ENCODE measurements around the gene INPP5A. TPM values are rescaled to one million over a fixed set of nuclear protein-coding genes. Genes with fewer than 3 reads are reported as not detected.

Gene INPP5A
- total RNA-seq, 2 experiments from 2014 or later: 7.4 to 7.5 TPM

- intact Hi-C loops (cut with micrococcal nuclease): no loop called here
- ChIA-PET CTCF (no interaction called here), POLR2A (no interaction called here)
Measured at GRCh38 chr10:132507409-132507955, 30.1 kb upstream of the INPP5A start.

GRCh38 chr10:132507956-132508490, 29.6 kb upstream of the INPP5A start:
- no peaks in the 10 kb centered on the region for H3K4me1 Mint-ChIP-seq (ENCODE audit: low read depth)
- H3K27ac Mint-ChIP-seq: no peak overlapping the region
- intact Hi-C loops (cut with micrococcal nuclease): no loop called here
- H3K27me3 Mint-ChIP-seq: no peaks in the 10 kb centered on the region
- no peak overlapping the region for H3K4me3 Mint-ChIP-seq
- no peaks in the 10 kb centered on the region for H3K36me3 Mint-ChIP-seq
- no peaks in the 10 kb centered on the region for H3K9me3 Mint-ChIP-seq
- POLR2A ChIA-PET: no interaction called here
- CTCF ChIA-PET: no interaction called here
- no peak for DNase-seq

More at GRCh38 chr10:132507409-132507955, 30.1 kb upstream of the INPP5A start:
- H3K27ac Mint-ChIP-seq: no peak overlapping the region
- H3K36me3 Mint-ChIP-seq: no peaks in the 10 kb centered on the region
- DNase-seq: no peak
- no peak overlapping the region for H3K4me3 Mint-ChIP-seq
- H3K27me3 Mint-ChIP-seq: no peaks in the 10 kb centered on the region
- no peaks in the 10 kb centered on the region for H3K9me3 Mint-ChIP-seq
- no peaks in the 10 kb centered on the region for H3K4me1 Mint-ChIP-seq (ENCODE audit: low read depth)

GRCh38 chr10:132508581-132509443, 28.8 kb upstream of the INPP5A start:
- Mint-ChIP-seq H3K36me3 (no peaks in the 10 kb centered on the region), H3K4me1 (ENCODE audit: low read depth) (no peaks in the 10 kb centered on the region), H3K4me3 (no peak overlapping the region), H3K27me3 (no peaks in the 10 kb centered on the region), H3K27ac (no peak overlapping the region), H3K9me3 (no peaks in the 10 kb centered on the region)
- intact Hi-C loops (cut with micrococcal nuclease): no loop called here
- DNase-seq: no peak
- CTCF ChIA-PET: no interaction called here
- POLR2A ChIA-PET: no interaction called here

- POLR2A ChIA-PET: no interaction called here
Measured at GRCh38 chr10:132509506-132510173, 27.9 kb upstream of the INPP5A start.

GRCh38 chr10:132510174-132510611, 27.4 kb upstream of the INPP5A start:
- Mint-ChIP-seq H3K27me3 (no peaks in the 10 kb centered on the region), H3K36me3 (no peaks in the 10 kb centered on the region), H3K27ac (no peak overlapping the region), H3K4me3 (no peak overlapping the region), H3K9me3 (no peaks in the 10 kb centered on the region), H3K4me1 (ENCODE audit: low read depth) (no peaks in the 10 kb centered on the region)
- DNase-seq: no peak
- POLR2A ChIA-PET: no interaction called here
- intact Hi-C loops (cut with micrococcal nuclease): no loop called here
- CTCF ChIA-PET: no interaction called here

More at GRCh38 chr10:132509506-132510173, 27.9 kb upstream of the INPP5A start:
- Mint-ChIP-seq H3K36me3 (no peaks in the 10 kb centered on the region), H3K4me1 (ENCODE audit: low read depth) (no peaks in the 10 kb centered on the region), H3K4me3 (no peak overlapping the region), H3K27ac (no peak overlapping the region), H3K9me3 (no peaks in the 10 kb centered on the region), H3K27me3 (no peaks in the 10 kb centered on the region)
- intact Hi-C loops (cut with micrococcal nuclease): no loop called here
- CTCF ChIA-PET: no interaction called here
- DNase-seq: no peak

- no peaks in the 10 kb centered on the region for H3K36me3 Mint-ChIP-seq
- ChIA-PET CTCF (no interaction called here), POLR2A (no interaction called here)
- H3K4me1 Mint-ChIP-seq (ENCODE audit: low read depth): no peaks in the 10 kb centered on the region
- H3K4me3 Mint-ChIP-seq: no peak overlapping the region
- H3K9me3 Mint-ChIP-seq: no peaks in the 10 kb centered on the region
- no peak for DNase-seq
- intact Hi-C loops (cut with micrococcal nuclease): no loop called here
- H3K27ac Mint-ChIP-seq: no peak overlapping the region
- no peaks in the 10 kb centered on the region for H3K27me3 Mint-ChIP-seq
Measured at GRCh38 chr10:132511121-132512051, 26.2 kb upstream of the INPP5A start.

- H3K9me3 Mint-ChIP-seq: no peaks in the 10 kb centered on the region
- H3K36me3 Mint-ChIP-seq: no peaks in the 10 kb centered on the region
- CTCF ChIA-PET: no interaction called here
Measured at GRCh38 chr10:132512052-132512442, 25.5 kb upstream of the INPP5A start.

GRCh38 chr10:132512693-132513345, 24.8 kb upstream of the INPP5A start:
- Mint-ChIP-seq H3K27me3 (no peaks in the 10 kb centered on the region), H3K27ac (no peak overlapping the region), H3K4me3 (no peak overlapping the region), H3K4me1 (ENCODE audit: low read depth) (no peaks in the 10 kb centered on the region), H3K36me3 (no peaks in the 10 kb centered on the region), H3K9me3 (no peaks in the 10 kb centered on the region)
- intact Hi-C loops (cut with micrococcal nuclease): no loop called here
- POLR2A ChIA-PET: no interaction called here
- no peak for DNase-seq
- CTCF ChIA-PET: no interaction called here

More at GRCh38 chr10:132512052-132512442, 25.5 kb upstream of the INPP5A start:
- DNase-seq: no peak
- Mint-ChIP-seq H3K4me1 (ENCODE audit: low read depth) (no peaks in the 10 kb centered on the region), H3K4me3 (no peak overlapping the region), H3K27me3 (no peaks in the 10 kb centered on the region), H3K27ac (no peak overlapping the region)
- POLR2A ChIA-PET: no interaction called here
- intact Hi-C loops (cut with micrococcal nuclease): no loop called here

GRCh38 chr10:132514821-132515520, 22.6 kb upstream of the INPP5A start:
- ChIA-PET POLR2A (no interaction called here), CTCF (interaction anchor here (0.6 kb wide), 1 partner anchor 216 kb away, joined by 5 read pairs; no protein-coding TSS in a partner anchor)
- no peaks in the 10 kb centered on the region for H3K9me3 Mint-ChIP-seq
- no peak overlapping the region for H3K4me3 Mint-ChIP-seq
- H3K27ac Mint-ChIP-seq: no peak overlapping the region
- intact Hi-C loops (cut with micrococcal nuclease): no loop called here
- H3K4me1 Mint-ChIP-seq (ENCODE audit: low read depth): no peaks in the 10 kb centered on the region
- peaks cover 2% of the 10 kb centered on the region for H3K27me3 Mint-ChIP-seq
- H3K36me3 Mint-ChIP-seq: no peaks in the 10 kb centered on the region
- DNase-seq: no peak

GRCh38 chr10:132515811-132516726, 21.5 kb upstream of the INPP5A start:
- Mint-ChIP-seq H3K36me3 (no peaks in the 10 kb centered on the region), H3K27ac (no peak overlapping the region), H3K9me3 (no peaks in the 10 kb centered on the region), H3K4me3 (no peak overlapping the region), H3K27me3 (peaks cover 2% of the 10 kb centered on the region), H3K4me1 (ENCODE audit: low read depth) (no peaks in the 10 kb centered on the region)
- DNase-seq: no peak
- ChIA-PET CTCF (no interaction called here), POLR2A (no interaction called here)
- intact Hi-C loops (cut with micrococcal nuclease): no loop called here
